Measurements from ENCODE around the gene HSPA14.
"Not testable (repeated sequence)": the region's sequence is repeated elsewhere in the genome, so short reads cannot be mapped to it uniquely, and the experiment has no call there.

Gene HSPA14

GRCh38 chr10:14837757-14838581 is at the start of gene HSPA14, which contains the start of the genes CDNF and MSANTD7:
HSPA14 (plus strand) TSS chr10:14838306; CDS start chr10:14838403, 97 bp downstream.
CDNF (minus strand) TSS chr10:14838037; CDS start chr10:14837946, 91 bp downstream.
MSANTD7 (plus strand) TSS chr10:14838306; CDS start chr10:14842285, 3,979 bp downstream.
- Mint-ChIP-seq H3K4me1 (peaks cover 16% of the 10 kb centered on the region), H3K27me3 (no peaks in the 10 kb centered on the region), H3K4me3 (peak within 1 kb of the TSS; percentile 98), H3K9me3 (no peaks in the 10 kb centered on the region), H3K36me3 (peaks cover 12% of the 10 kb centered on the region), H3K27ac (peak within 1 kb of the TSS; percentile 97)
- ATAC-seq: peak; percentile 97

GRCh38 chr10:14798636-14799035 is 39.5 kb upstream of the HSPA14 start:
- H3K27me3 Mint-ChIP-seq: no peaks in the 10 kb centered on the region
- no peak overlapping the region for H3K27ac Mint-ChIP-seq
- no peaks in the 10 kb centered on the region for H3K36me3 Mint-ChIP-seq
- H3K9me3 Mint-ChIP-seq: no peaks in the 10 kb centered on the region
- peaks cover 36% of the 10 kb centered on the region for H3K4me1 Mint-ChIP-seq
- ATAC-seq: no peak
- H3K4me3 Mint-ChIP-seq: no peak overlapping the region

GRCh38 chr10:14800397-14800796 is 37.7 kb upstream of the HSPA14 start:
- Mint-ChIP-seq H3K27me3 (no peaks in the 10 kb centered on the region), H3K9me3 (no peaks in the 10 kb centered on the region), H3K4me3 (no peak overlapping the region), H3K4me1 (peaks cover 36% of the 10 kb centered on the region), H3K36me3 (no peaks in the 10 kb centered on the region), H3K27ac (peak overlapping the region; percentile 14)
- peak; percentile 24 for ATAC-seq

- Mint-ChIP-seq H3K4me1 (peaks cover 36% of the 10 kb centered on the region), H3K27me3 (no peaks in the 10 kb centered on the region), H3K9me3 (no peaks in the 10 kb centered on the region), H3K36me3 (no peaks in the 10 kb centered on the region), H3K4me3 (no peak overlapping the region), H3K27ac (no peak overlapping the region)
- ATAC-seq: no peak
These were observed 36.4 kb upstream of the HSPA14 start for GRCh38 chr10:14801723-14802122.

- Mint-ChIP-seq H3K27ac (no peak overlapping the region), H3K9me3 (no peaks in the 10 kb centered on the region), H3K4me1 (peaks cover 21% of the 10 kb centered on the region), H3K27me3 (no peaks in the 10 kb centered on the region), H3K4me3 (no peak overlapping the region), H3K36me3 (no peaks in the 10 kb centered on the region)
- no peak for ATAC-seq
These were observed 34.3 kb upstream of the HSPA14 start for GRCh38 chr10:14803827-14804226.

- no peak overlapping the region for H3K27ac Mint-ChIP-seq
- H3K27me3 Mint-ChIP-seq: no peaks in the 10 kb centered on the region
- no peak overlapping the region for H3K4me3 Mint-ChIP-seq
- H3K4me1 Mint-ChIP-seq: peaks cover 4% of the 10 kb centered on the region
- no peaks in the 10 kb centered on the region for H3K9me3 Mint-ChIP-seq
- H3K36me3 Mint-ChIP-seq: no peaks in the 10 kb centered on the region
- no peak for ATAC-seq
These were observed 31.8 kb upstream of the HSPA14 start for GRCh38 chr10:14806318-14806717.

- Mint-ChIP-seq H3K27me3 (no peaks in the 10 kb centered on the region), H3K36me3 (no peaks in the 10 kb centered on the region), H3K4me1 (peaks cover 13% of the 10 kb centered on the region), H3K9me3 (no peaks in the 10 kb centered on the region), H3K27ac (peak overlapping the region; percentile 14), H3K4me3 (no peak overlapping the region)
- no peak for ATAC-seq
These were observed 26.8 kb upstream of the HSPA14 start for GRCh38 chr10:14810969-14811953.

GRCh38 chr10:14812271-14812670 is 25.8 kb upstream of the HSPA14 start:
- no peaks in the 10 kb centered on the region for H3K27me3 Mint-ChIP-seq
- H3K36me3 Mint-ChIP-seq: no peaks in the 10 kb centered on the region
- H3K4me1 Mint-ChIP-seq: peaks cover 13% of the 10 kb centered on the region
- H3K27ac Mint-ChIP-seq: peak overlapping the region; percentile 14
- ATAC-seq: no peak
- H3K4me3 Mint-ChIP-seq: no peak overlapping the region
- H3K9me3 Mint-ChIP-seq: no peaks in the 10 kb centered on the region

- no peak for ATAC-seq
- Mint-ChIP-seq H3K4me1 (peaks cover 15% of the 10 kb centered on the region), H3K36me3 (no peaks in the 10 kb centered on the region), H3K9me3 (no peaks in the 10 kb centered on the region), H3K27me3 (no peaks in the 10 kb centered on the region), H3K27ac (no peak overlapping the region), H3K4me3 (no peak overlapping the region)
These were observed 22.4 kb upstream of the HSPA14 start for GRCh38 chr10:14815681-14816080.

GRCh38 chr10:14816717-14817116 is 21.4 kb upstream of the HSPA14 start:
- H3K4me3 Mint-ChIP-seq, ATAC-seq: not testable (repeated sequence)

GRCh38 chr10:14820010-14820774 is 17.9 kb upstream of the HSPA14 start:
- Mint-ChIP-seq H3K36me3 (no peaks in the 10 kb centered on the region), H3K27me3 (no peaks in the 10 kb centered on the region), H3K27ac (peak overlapping the region; percentile 67), H3K9me3 (no peaks in the 10 kb centered on the region), H3K4me1 (peaks cover 15% of the 10 kb centered on the region), H3K4me3 (no peak overlapping the region)
- no peak for ATAC-seq

More at GRCh38 chr10:14816717-14817116, 21.4 kb upstream of the HSPA14 start:
- H3K27ac Mint-ChIP-seq, H3K36me3 Mint-ChIP-seq, H3K27me3 Mint-ChIP-seq, H3K9me3 Mint-ChIP-seq: not testable (repeated sequence)
- peaks cover 15% of the 10 kb centered on the region for H3K4me1 Mint-ChIP-seq

GRCh38 chr10:14820775-14821154 is 17.3 kb upstream of the HSPA14 start:
- no peaks in the 10 kb centered on the region for H3K36me3 Mint-ChIP-seq
- H3K27me3 Mint-ChIP-seq: no peaks in the 10 kb centered on the region
- ATAC-seq: no peak
- H3K4me3 Mint-ChIP-seq: no peak overlapping the region
- peak overlapping the region; percentile 67 for H3K27ac Mint-ChIP-seq
- H3K9me3 Mint-ChIP-seq: no peaks in the 10 kb centered on the region
- H3K4me1 Mint-ChIP-seq: peaks cover 19% of the 10 kb centered on the region

- Mint-ChIP-seq H3K4me3 (no peak overlapping the region), H3K36me3 (no peaks in the 10 kb centered on the region), H3K9me3 (no peaks in the 10 kb centered on the region), H3K27ac (no peak overlapping the region), H3K27me3 (no peaks in the 10 kb centered on the region), H3K4me1 (peaks cover 27% of the 10 kb centered on the region)
- ATAC-seq: no peak
These were observed 16.3 kb upstream of the HSPA14 start for GRCh38 chr10:14821635-14822375.

Data from stimulated activated memory B cell treated with anti-CD40 and anti-IgM and Interleukin-4, amounts not matched to agents 10 μg/mL and 1 μg/mL and 100 μg/mL, for 72 hours (primary cell).